ENCODE measurements around the gene MASP2. TPM values are rescaled to one million over a fixed set of nuclear protein-coding genes. Genes with fewer than 3 reads are reported as not detected.
"Not testable (repeated sequence)": the region's sequence is repeated elsewhere in the genome, so short reads cannot be mapped to it uniquely, and the experiment has no call there.

MASP2 gene
- polyA plus RNA-seq, 3 donors from 2014 or later, result not detected

DNA sequence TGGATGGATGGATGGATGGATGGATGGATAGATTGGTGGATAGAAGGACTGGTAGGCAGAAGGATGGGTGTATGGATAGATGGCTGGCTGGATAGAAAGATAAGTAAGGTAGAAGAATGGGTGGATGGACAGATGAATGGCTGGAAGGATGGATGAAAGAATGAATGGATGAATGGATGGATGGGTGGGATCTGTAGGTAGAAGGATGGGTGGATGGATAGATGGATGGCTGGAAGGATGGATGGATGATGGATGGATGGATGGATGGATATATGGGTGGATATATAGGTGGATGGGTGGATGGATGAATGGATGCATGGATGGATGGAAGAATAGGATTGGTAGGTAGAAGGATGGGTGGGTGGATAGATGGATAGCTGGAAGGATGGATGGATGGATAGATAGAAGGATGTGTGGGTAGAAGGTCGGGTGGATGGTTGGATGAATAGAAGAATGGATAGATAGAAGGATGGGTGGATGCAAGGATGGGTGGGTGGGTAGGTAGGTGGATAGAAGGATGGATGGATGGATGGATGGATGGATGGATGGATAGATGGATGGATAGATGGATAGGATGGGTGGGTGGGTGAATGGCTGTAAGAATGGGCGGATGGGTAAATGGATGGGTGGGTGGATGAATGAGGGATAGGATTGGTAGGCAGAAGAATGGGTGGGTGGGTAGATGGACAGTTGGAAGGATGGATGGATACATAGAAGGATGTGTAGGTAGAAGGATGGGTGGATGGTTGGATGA is 7.5 kb downstream of the MASP2 start:
- Mint-ChIP-seq H3K36me3 (no peaks in the 10 kb centered on the region), H3K9me3 (no peaks in the 10 kb centered on the region), H3K4me1 (peaks cover 2 to 7% of the 10 kb centered on the region in 2 donors), H3K4me3 (no peak overlapping the region), H3K27me3 (ENCODE audit: low read depth in 3 of 3) (peaks cover 2 to 7% (median 3%) of the 10 kb centered on the region in 3 donors), H3K27ac (no peak overlapping the region)
- no peak for DNase-seq

- Mint-ChIP-seq H3K4me3 (no peak overlapping the region), H3K27ac (no peak overlapping the region), H3K9me3 (no peaks in the 10 kb centered on the region), H3K27me3 (ENCODE audit: low read depth in 3 of 3) (peaks cover 2 to 5% (median 3%) of the 10 kb centered on the region in 3 donors), H3K4me1 (peaks cover 2 to 7% of the 10 kb centered on the region in 2 donors), H3K36me3 (no peaks in the 10 kb centered on the region)
- peak; percentile 76 to 83 (median 79) for DNase-seq
Measured at GRCh38 chr1:11037740-11038182, 9.3 kb downstream of the MASP2 start.

- not testable (repeated sequence) for H3K36me3 Mint-ChIP-seq; H3K4me1 Mint-ChIP-seq; H3K27ac Mint-ChIP-seq; H3K9me3 Mint-ChIP-seq; H3K4me3 Mint-ChIP-seq; DNase-seq; H3K27me3 Mint-ChIP-seq (ENCODE audit: low read depth in 3 of 3)
Measured at GRCh38 chr1:11037019-11037739, 9.9 kb downstream of the MASP2 start.

DNA sequence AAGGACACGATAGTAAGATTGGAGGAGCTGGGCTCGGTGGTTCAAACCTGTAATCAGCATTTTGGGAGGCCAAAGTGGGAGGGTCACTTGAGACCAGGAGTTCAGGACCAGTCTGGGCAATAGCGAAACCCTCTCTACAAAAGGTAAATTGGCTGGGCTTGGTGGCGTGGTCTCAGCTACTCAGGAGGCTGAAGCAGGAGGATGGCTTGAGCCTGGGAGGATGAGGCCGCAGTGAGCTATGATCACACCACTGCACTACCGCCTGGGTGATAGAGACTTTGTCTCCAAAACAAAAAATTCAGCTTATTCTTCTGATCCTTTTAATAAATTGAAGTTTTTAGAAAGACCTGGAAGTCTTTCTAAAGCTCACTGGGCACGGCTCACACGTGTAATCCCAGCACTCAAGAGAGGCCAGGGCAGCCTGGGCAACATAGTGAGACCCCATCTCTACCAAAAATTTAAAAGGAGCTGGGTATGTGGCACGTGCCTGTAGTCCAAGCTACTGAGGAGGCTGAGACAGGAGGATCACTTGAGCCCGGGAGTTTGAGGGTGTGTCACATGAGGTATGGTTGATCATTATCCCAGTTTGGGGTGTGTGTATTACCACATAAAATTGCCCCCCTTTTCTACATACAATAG is 15.3 kb downstream of the MASP2 start:
- no peak overlapping the region for H3K27ac Mint-ChIP-seq
- H3K36me3 Mint-ChIP-seq, result peaks cover 0 to 4% (median 4%) of the 10 kb centered on the region in 3 donors
- H3K27me3 Mint-ChIP-seq (ENCODE audit: low read depth in 3 of 3), result peaks cover 0 to 2% (median 2%) of the 10 kb centered on the region in 3 donors
- no peaks in the 10 kb centered on the region for H3K9me3 Mint-ChIP-seq
- no peak overlapping the region for H3K4me3 Mint-ChIP-seq
- no peak for DNase-seq
- H3K4me1 Mint-ChIP-seq, result peaks cover 0 to 9% of the 10 kb centered on the region in 2 donors

DNA sequence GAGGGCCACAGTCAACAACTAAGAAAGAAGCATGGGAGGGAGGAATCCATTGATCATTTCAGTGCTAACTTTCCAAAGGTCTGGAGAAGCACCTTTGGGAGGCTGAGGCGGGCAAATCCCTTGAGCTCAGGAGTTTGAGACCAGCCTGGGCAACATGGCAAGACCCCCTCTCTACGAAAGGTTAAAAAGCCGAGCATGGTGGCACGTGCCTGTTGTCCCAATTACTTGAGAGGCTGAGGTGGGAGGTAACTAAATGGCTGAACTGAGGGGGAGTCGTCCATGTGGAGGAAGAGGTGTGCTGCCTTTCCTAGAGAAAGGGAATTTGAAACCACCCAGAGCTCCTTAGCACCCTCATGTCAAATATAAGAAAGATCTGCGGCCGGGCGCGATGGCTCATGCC is 16.2 kb downstream of the MASP2 start:
- Mint-ChIP-seq H3K9me3 (no peaks in the 10 kb centered on the region), H3K27ac (peak overlapping the region in 3 of 6 donors; percentile 8 to 34 (median 29)), H3K4me1 (peaks cover 0 to 17% of the 10 kb centered on the region in 2 donors), H3K36me3 (peaks cover 0 to 7% (median 5%) of the 10 kb centered on the region in 3 donors), H3K27me3 (ENCODE audit: low read depth in 3 of 3) (peaks cover 0 to 2% (median 2%) of the 10 kb centered on the region in 3 donors), H3K4me3 (no peak overlapping the region)
- DNase-seq, result no peak

- DNase-seq, result no peak
- peaks cover 12 to 24% (median 19%) of the 10 kb centered on the region in 3 donors for H3K36me3 Mint-ChIP-seq
- H3K9me3 Mint-ChIP-seq, result no peaks in the 10 kb centered on the region
- H3K4me3 Mint-ChIP-seq, result no peak overlapping the region
- H3K27ac Mint-ChIP-seq, result peak overlapping the region in 2 of 6 donors; percentile 11 to 34
- peaks cover 7 to 25% of the 10 kb centered on the region in 2 donors for H3K4me1 Mint-ChIP-seq
- peaks cover 0 to 2% (median 1%) of the 10 kb centered on the region in 3 donors for H3K27me3 Mint-ChIP-seq (ENCODE audit: low read depth in 3 of 3)
Measured at GRCh38 chr1:11028018-11028417, 19.0 kb downstream of the MASP2 start.

DNA sequence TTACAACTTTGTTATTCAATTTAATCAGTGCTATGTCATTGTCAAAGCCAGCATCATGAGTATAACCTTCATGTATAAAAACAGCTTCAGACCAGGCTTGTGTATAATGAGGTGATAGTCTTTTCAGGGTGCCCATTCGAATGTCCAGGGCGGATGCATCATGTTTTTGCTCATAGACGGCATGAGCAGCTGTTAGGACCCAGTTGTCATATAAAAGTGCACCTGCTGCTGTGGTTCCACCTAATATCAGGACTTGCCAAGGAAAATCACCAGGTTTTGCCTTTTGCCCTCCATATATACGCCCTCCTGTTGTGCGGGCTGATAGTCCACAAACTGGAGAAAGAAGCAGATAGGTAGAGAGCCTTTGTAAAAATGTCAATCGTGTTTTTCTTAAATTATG is 19.7 kb downstream of the MASP2 start:
- Mint-ChIP-seq H3K36me3 (peaks cover 15 to 30% (median 25%) of the 10 kb centered on the region in 3 donors), H3K4me1 (peaks cover 7 to 25% of the 10 kb centered on the region in 2 donors), H3K9me3 (no peaks in the 10 kb centered on the region), H3K27ac (peak overlapping the region in 2 of 6 donors; percentile 0 to 34), H3K27me3 (ENCODE audit: low read depth in 3 of 3) (peaks cover 0 to 3% (median 1%) of the 10 kb centered on the region in 3 donors), H3K4me3 (no peak overlapping the region)
- DNase-seq, result no peak

GRCh38 chr1:11026903-11027302 is 20.1 kb downstream of the MASP2 start:
- Mint-ChIP-seq H3K4me3 (no peak overlapping the region), H3K27ac (peak overlapping the region in 3 of 6 donors; percentile 0 to 73 (median 4)), H3K27me3 (ENCODE audit: low read depth in 3 of 3) (peaks cover 0 to 3% (median 1%) of the 10 kb centered on the region in 3 donors), H3K36me3 (peaks cover 18 to 34% (median 30%) of the 10 kb centered on the region in 3 donors), H3K4me1 (peaks cover 7 to 25% of the 10 kb centered on the region in 2 donors), H3K9me3 (no peaks in the 10 kb centered on the region)
- DNase-seq, result no peak

GRCh38 chr1:11026052-11026451 is 21.0 kb downstream of the MASP2 start:
- DNase-seq, result no peak
- H3K27me3 Mint-ChIP-seq (ENCODE audit: low read depth in 3 of 3), result peaks cover 0 to 2% (median 1%) of the 10 kb centered on the region in 3 donors
- no peak overlapping the region for H3K4me3 Mint-ChIP-seq
- H3K9me3 Mint-ChIP-seq, result no peaks in the 10 kb centered on the region
- no peak overlapping the region for H3K27ac Mint-ChIP-seq
- H3K4me1 Mint-ChIP-seq, result peaks cover 8 to 25% of the 10 kb centered on the region in 2 donors
- peaks cover 19 to 40% (median 32%) of the 10 kb centered on the region in 3 donors for H3K36me3 Mint-ChIP-seq

- peak overlapping the region in 2 of 6 donors; percentile 55 to 64 for H3K27ac Mint-ChIP-seq
Measured at GRCh38 chr1:11025618-11026017, 21.4 kb downstream of the MASP2 start.

GRCh38 chr1:11024874-11025203 is 22.2 kb downstream of the MASP2 start:
- Mint-ChIP-seq H3K4me3 (no peak overlapping the region), H3K27me3 (ENCODE audit: low read depth in 3 of 3) (peaks cover 0 to 2% (median 1%) of the 10 kb centered on the region in 3 donors), H3K9me3 (no peaks in the 10 kb centered on the region), H3K36me3 (peaks cover 19 to 45% (median 37%) of the 10 kb centered on the region in 3 donors), H3K4me1 (peaks cover 8 to 25% of the 10 kb centered on the region in 2 donors), H3K27ac (no peak overlapping the region)
- DNase-seq, result no peak

More at GRCh38 chr1:11025618-11026017, 21.4 kb downstream of the MASP2 start:
- no peak for DNase-seq
- H3K27me3 Mint-ChIP-seq (ENCODE audit: low read depth in 3 of 3), result peaks cover 0 to 2% (median 1%) of the 10 kb centered on the region in 3 donors
- no peak overlapping the region for H3K4me3 Mint-ChIP-seq
- H3K36me3 Mint-ChIP-seq, result peaks cover 19 to 40% (median 32%) of the 10 kb centered on the region in 3 donors
- H3K4me1 Mint-ChIP-seq, result peaks cover 8 to 25% of the 10 kb centered on the region in 2 donors
- H3K9me3 Mint-ChIP-seq, result no peaks in the 10 kb centered on the region

- Mint-ChIP-seq H3K27ac (peak overlapping the region in 1 of 6 donors; percentile 61), H3K27me3 (ENCODE audit: low read depth in 3 of 3) (peaks cover 0 to 2% (median 1%) of the 10 kb centered on the region in 3 donors), H3K9me3 (no peaks in the 10 kb centered on the region), H3K36me3 (peaks cover 19 to 47% (median 37%) of the 10 kb centered on the region in 3 donors), H3K4me1 (peaks cover 8 to 25% of the 10 kb centered on the region in 2 donors), H3K4me3 (no peak overlapping the region)
- no peak for DNase-seq
Measured at GRCh38 chr1:11024154-11024873, 22.7 kb downstream of the MASP2 start.

GRCh38 chr1:11023201-11023600 is 23.8 kb downstream of the MASP2 start:
- peaks cover 0 to 2% (median 1%) of the 10 kb centered on the region in 3 donors for H3K27me3 Mint-ChIP-seq (ENCODE audit: low read depth in 3 of 3)
- H3K27ac Mint-ChIP-seq, result no peak overlapping the region
- H3K4me3 Mint-ChIP-seq, result no peak overlapping the region
- peaks cover 26 to 57% (median 43%) of the 10 kb centered on the region in 3 donors for H3K36me3 Mint-ChIP-seq
- no peak for DNase-seq
- no peaks in the 10 kb centered on the region for H3K9me3 Mint-ChIP-seq
- peaks cover 15 to 36% of the 10 kb centered on the region in 2 donors for H3K4me1 Mint-ChIP-seq

All from immature natural killer cell (primary cell).